ENCODE data around the gene CNIH2. TPM values are rescaled to one million over a fixed set of nuclear protein-coding genes. Genes with fewer than 3 reads are reported as not detected.

CNIH2 gene
- total RNA-seq, 1 donor from 2014 or later: 21.3 TPM

DNA sequence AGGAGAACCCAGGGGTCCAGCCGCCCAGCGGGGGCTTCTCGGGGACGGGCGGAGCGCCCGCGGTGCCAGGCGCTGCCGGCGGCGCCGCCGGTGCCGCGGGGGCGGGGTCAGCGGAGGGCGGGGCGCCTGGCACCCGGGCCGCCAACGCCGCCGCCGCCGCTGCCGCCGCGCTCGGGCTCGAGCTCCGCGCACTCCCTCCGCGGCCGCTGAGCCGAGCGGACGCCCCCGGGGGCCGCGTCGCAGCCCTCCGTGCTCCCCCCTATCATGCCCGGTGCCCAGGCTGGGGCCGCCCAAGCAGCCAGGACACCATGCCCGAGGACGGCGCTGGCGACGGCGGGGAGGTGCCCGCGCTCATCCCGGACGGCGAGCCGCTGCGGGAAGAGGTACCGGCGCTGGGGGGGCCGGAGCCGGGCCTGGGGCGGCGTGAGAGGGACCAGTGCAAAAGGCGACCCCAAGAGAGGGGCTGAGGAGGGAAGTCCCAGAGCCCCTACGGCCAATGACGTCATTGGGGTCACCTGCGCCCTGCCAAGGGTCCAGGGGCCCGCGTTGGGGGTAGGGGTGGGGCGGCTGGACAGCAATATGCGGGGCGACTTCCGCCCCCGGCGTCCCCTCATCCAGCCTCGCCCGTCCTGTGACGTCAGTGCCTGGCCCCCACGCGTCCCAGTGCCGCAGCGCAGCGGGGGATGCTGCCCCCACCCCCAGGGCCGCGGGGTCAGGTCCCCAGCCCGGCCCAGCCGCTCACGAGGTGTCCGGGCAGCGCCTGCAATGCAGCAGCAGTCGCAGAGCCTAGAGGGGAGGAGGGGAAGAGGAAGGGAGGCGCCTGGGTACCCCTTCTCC is 13.9 kb downstream of the CNIH2 start, which contains the start of gene TMEM151A:
TSS of gene TMEM151A (plus strand) at position 189 of the 837 bp plus-strand sequence. CDS start at position 309, 120 bp downstream.
- DNase-seq (ENCODE audit: extremely low spot score, unreplicated experiment): no peak
- Mint-ChIP-seq H3K36me3 (peaks cover 3% of the 10 kb centered on the region), H3K27me3 (peaks cover 47% of the 10 kb centered on the region), H3K4me1 (ENCODE audit: unreplicated experiment) (peaks cover 18% of the 10 kb centered on the region), H3K27ac (peak within 1 kb of the TSS; percentile 98), H3K4me3 (peak within 1 kb of the TSS; percentile 93), H3K9me3 (no peaks in the 10 kb centered on the region)
- no peak for TF ChIP-seq CTCF (conservative IDR thresholded peaks at IDR 0.05)

DNA sequence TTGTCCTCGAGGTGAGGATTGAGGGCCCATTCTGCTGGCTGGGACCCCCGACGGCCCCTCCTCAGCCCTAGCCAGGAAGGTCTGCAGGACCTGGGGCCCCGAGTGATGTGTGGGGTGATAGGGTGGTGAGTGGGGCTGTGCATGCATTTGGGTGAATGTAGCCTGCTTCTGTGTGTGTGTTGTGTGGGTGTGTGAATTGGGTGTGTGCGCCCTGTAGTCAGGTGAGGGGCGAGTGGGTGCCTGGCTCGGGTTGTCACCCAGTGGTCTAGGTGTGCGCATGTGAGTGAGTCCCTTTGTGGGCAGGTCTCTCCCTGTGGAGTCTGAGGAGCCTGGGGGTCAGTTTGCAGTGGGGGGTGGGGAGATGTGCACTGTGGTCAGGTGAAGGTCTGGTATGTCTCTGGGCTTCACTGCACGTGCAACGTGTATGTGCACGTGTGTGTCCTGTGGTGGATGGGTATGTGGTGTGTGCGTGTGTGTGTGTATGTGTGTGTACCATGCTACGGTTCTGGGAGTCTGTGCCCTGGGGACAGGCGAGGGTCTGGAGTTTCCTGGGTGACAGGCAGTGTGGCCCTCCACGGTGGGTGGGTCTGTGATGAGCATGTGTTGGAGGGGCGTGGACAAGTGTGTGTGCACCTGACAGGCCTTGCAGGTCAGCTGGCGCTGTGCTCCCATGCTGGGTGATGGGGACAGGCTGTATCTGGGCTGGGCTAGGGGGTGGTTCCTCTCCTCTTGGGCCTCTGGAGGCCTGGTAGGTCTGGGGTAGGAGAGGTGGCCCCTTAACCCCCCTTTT is 14.8 kb downstream of the CNIH2 start:
- no peak overlapping the region for H3K27ac Mint-ChIP-seq
- peak overlapping the region; percentile 76 for H3K4me3 Mint-ChIP-seq
- peaks cover 53% of the 10 kb centered on the region for H3K27me3 Mint-ChIP-seq
- no peak for TF ChIP-seq CTCF (conservative IDR thresholded peaks at IDR 0.05)
- no peaks in the 10 kb centered on the region for H3K9me3 Mint-ChIP-seq
- DNase-seq (ENCODE audit: extremely low spot score, unreplicated experiment): no peak
- peaks cover 18% of the 10 kb centered on the region for H3K4me1 Mint-ChIP-seq (ENCODE audit: unreplicated experiment)
- H3K36me3 Mint-ChIP-seq: peaks cover 3% of the 10 kb centered on the region

DNA sequence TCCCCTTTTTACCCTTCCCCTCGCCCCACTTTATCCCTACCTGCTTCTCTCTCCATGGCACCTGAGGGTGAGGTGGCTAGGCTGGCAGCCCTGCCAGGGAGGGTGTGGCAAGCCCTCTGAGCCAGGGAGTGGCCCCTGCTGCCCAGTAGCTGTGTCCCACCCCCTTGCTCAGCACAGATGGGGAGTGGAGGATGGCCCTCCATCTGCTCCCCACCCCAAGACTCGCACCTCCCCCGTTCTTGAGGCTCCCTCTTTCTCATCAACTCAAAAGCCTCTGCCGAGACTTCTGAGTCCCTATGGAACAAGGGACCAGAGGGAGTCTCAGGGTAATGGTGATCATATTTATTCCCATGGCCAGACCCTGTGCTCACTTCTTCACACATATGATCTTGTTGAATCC is 15.4 kb downstream of the CNIH2 start:
- peaks cover 3% of the 10 kb centered on the region for H3K36me3 Mint-ChIP-seq
- H3K4me3 Mint-ChIP-seq: peak overlapping the region; percentile 37
- peaks cover 57% of the 10 kb centered on the region for H3K27me3 Mint-ChIP-seq
- DNase-seq (ENCODE audit: extremely low spot score, unreplicated experiment): no peak
- TF ChIP-seq CTCF (conservative IDR thresholded peaks at IDR 0.05): no peak
- H3K27ac Mint-ChIP-seq: no peak overlapping the region
- no peaks in the 10 kb centered on the region for H3K9me3 Mint-ChIP-seq
- H3K4me1 Mint-ChIP-seq (ENCODE audit: unreplicated experiment): peaks cover 18% of the 10 kb centered on the region

DNA sequence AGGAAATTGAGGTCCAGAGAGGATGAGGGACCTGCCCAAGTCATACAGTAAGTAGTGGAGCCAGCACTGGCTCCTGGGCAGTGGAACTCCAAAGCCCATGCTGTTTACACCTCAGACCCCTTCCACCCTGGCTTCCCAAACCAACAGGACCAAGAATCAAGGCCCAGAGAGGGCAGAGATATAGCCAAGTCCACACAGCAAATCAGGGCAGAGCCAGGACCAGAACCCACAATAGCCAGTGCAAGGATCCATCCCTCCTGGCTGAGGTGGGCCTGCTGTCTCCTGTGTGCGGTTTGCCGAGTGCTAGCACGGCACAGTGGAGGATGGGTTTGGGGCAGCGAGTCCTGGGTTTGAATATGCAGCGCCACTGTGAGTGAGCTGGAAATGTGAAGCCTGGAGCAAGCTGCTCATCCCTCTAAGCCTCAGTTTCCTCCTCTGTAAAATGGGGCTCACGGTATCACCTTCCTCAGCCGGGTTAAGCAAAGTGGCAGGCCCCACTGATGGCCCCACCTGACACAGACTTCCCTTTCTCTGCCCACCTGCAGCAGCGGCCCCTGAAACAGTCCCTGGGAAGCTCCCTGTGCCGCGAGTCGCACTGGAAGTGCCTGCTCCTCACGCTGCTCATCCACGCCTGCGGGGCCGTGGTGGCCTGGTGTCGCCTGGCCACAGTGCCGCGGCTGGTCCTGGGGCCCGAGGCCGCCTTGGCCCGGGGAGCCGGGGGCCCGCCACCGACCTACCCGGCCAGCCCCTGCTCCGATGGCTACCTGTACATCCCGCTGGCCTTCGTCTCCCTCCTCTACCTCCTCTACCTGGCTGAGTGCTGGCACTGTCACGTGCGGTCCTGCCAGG is 16.0 kb downstream of the CNIH2 start:
- TF ChIP-seq CTCF (conservative IDR thresholded peaks at IDR 0.05): no peak
- H3K9me3 Mint-ChIP-seq: no peaks in the 10 kb centered on the region
- no peak overlapping the region for H3K27ac Mint-ChIP-seq
- H3K4me3 Mint-ChIP-seq: peak overlapping the region; percentile 37
- DNase-seq (ENCODE audit: extremely low spot score, unreplicated experiment): no peak
- H3K27me3 Mint-ChIP-seq: peaks cover 56% of the 10 kb centered on the region
- H3K36me3 Mint-ChIP-seq: peaks cover 3% of the 10 kb centered on the region
- H3K4me1 Mint-ChIP-seq (ENCODE audit: unreplicated experiment): peaks cover 18% of the 10 kb centered on the region
